SU-DHL-6 (cell line): ENCODE data around the gene PDE3B.

Experiments
- H2AFZ ChIP-seq: fragments of 200-600 bp; sonication (generic); 2 replicates; pipeline ENCODE4 v1.6.1; 2014; ENCODE audit warnings: low read depth, mild to moderate bottlenecking, moderate library complexity, mixed read lengths, antibody characterized with exemption, low read length; ENCODE audit not compliant: severe bottlenecking
- H3F3A ChIP-seq: fragments of 200-600 bp; shearing (Covaris generic); 2 replicates; pipeline ENCODE4 v1.6.0; 2016; ENCODE audit warnings: antibody characterized with exemption, mild to moderate bottlenecking; ENCODE audit not compliant: insufficient read depth
- H3K27ac ChIP-seq: fragments of 200-600 bp; sonication (generic); 2 replicates; pipeline ENCODE4 v1.5.1; 2016; ENCODE audit warnings: low read depth, mild to moderate bottlenecking, low read length, moderate library complexity, mixed read lengths
- H3K27me3 ChIP-seq: fragments of 200-600 bp; sonication (generic), shearing (Covaris generic); 2 replicates; pipeline ENCODE4 v1.6.0; 2014; ENCODE audit warnings: mild to moderate bottlenecking, low read length
- H3K36me3 ChIP-seq: fragments of 200-600 bp; sonication (generic); 2 replicates; pipeline ENCODE4 v1.6.1; 2014; ENCODE audit warnings: mild to moderate bottlenecking, low read length, mixed read lengths
- H3K4me2 ChIP-seq: fragments of 300-600, 200-600 bp; shearing (Covaris generic), sonication (generic); 2 replicates; pipeline ENCODE4 v1.6.0; 2014; ENCODE audit warnings: low read length, low read depth, mild to moderate bottlenecking; ENCODE audit not compliant: poor library complexity, severe bottlenecking
- H3K4me3 ChIP-seq: fragments of 200-600 bp; sonication (generic); 2 replicates; pipeline ENCODE4 v1.5.1; 2014; ENCODE audit warnings: antibody characterized with exemption, low read length, mild to moderate bottlenecking, mixed read lengths; ENCODE audit not compliant: insufficient read depth, poor library complexity, severe bottlenecking
- H3K79me2 ChIP-seq: fragments of 200-600 bp; sonication (generic); 2 replicates; pipeline ENCODE4 v1.6.1; 2014; ENCODE audit warnings: mild to moderate bottlenecking, low read length, moderate library complexity; ENCODE audit not compliant: insufficient read depth
- H3K9ac ChIP-seq: fragments of 200-600 bp; sonication (generic); 2 replicates; pipeline ENCODE4 v1.7.0; 2014; ENCODE audit warnings: mild to moderate bottlenecking, low read length
- H3K9me2 ChIP-seq: fragments of 200-600 bp; sonication (generic); replicated peaks from 2 replicates; pipeline ENCODE4 v1.6.1; 2014; ENCODE audit warnings: low read length; ENCODE audit not compliant: insufficient read depth
- H3K9me3 ChIP-seq: fragments of 200-600 bp; sonication (generic); 2 replicates; pipeline ENCODE4 v1.6.1; 2014; ENCODE audit warnings: low read length, mixed read lengths; ENCODE audit not compliant: insufficient read depth
- H4K20me1 ChIP-seq: fragments of 200-600 bp; sonication (generic); 2 replicates; pipeline ENCODE4 v1.6.1; 2014; ENCODE audit warnings: low read depth, mild to moderate bottlenecking, antibody characterized with exemption, low read length, moderate library complexity, mixed read lengths
- CTCF ChIP-seq: fragments of 200-600 bp; sonication (generic); IDR thresholded peaks from one replicate; pipeline ENCODE4 v1.5.1; 2017; ENCODE audit warnings: antibody characterized with exemption, mild to moderate bottlenecking, low read length, moderate library complexity; ENCODE audit not compliant: insufficient read depth, poor library complexity, severe bottlenecking
- EZH2phosphoT487 ChIP-seq: fragments of 200-600 bp; sonication (generic), shearing (Covaris generic); conservative IDR thresholded peaks from 2 replicates; pipeline ENCODE4 v1.6.1; 2018; ENCODE audit warnings: mild to moderate bottlenecking, antibody characterized with exemption, low read length, moderate library complexity, mixed read lengths

PDE3B gene

GRCh38 chr11:14819596-14819995, 176.0 kb downstream of the PDE3B start:
- no peaks in the 10 kb centered on the region for H3F3A ChIP-seq
- H4K20me1 ChIP-seq = no peaks in the 10 kb centered on the region
- H3K9me2 ChIP-seq = no peaks in the 10 kb centered on the region
- TF ChIP-seq EZH2phosphoT487 (no peak), CTCF (no peak)
- H3K27ac ChIP-seq = no peak overlapping the region
- H3K9me3 ChIP-seq = no peaks in the 10 kb centered on the region
- no peak overlapping the region for H3K4me3 ChIP-seq
- H3K27me3 ChIP-seq = no peaks in the 10 kb centered on the region
- no peak overlapping the region for H3K4me2 ChIP-seq
- no peak overlapping the region for H3K9ac ChIP-seq
- no peak overlapping the region for H2AFZ ChIP-seq
- no peaks in the 10 kb centered on the region for H3K36me3 ChIP-seq
- no peaks in the 10 kb centered on the region for H3K79me2 ChIP-seq

- Histone ChIP-seq H3K9ac (no peak overlapping the region), H3K9me3 (no peaks in the 10 kb centered on the region), H3K79me2 (no peaks in the 10 kb centered on the region), H3K36me3 (no peaks in the 10 kb centered on the region), H3F3A (no peaks in the 10 kb centered on the region), H3K9me2 (no peaks in the 10 kb centered on the region), H4K20me1 (no peaks in the 10 kb centered on the region), H3K4me2 (no peak overlapping the region), H3K27me3 (no peaks in the 10 kb centered on the region), H2AFZ (no peak overlapping the region), H3K27ac (no peak overlapping the region), H3K4me3 (no peak overlapping the region)
- TF ChIP-seq CTCF (no peak), EZH2phosphoT487 (no peak)
Observed at GRCh38 chr11:14821031-14821430, 177.4 kb downstream of the PDE3B start.

- Histone ChIP-seq H3K27me3 (no peaks in the 10 kb centered on the region), H3K9ac (no peak overlapping the region), H3K4me2 (no peak overlapping the region), H3K79me2 (no peaks in the 10 kb centered on the region), H3K9me2 (no peaks in the 10 kb centered on the region), H3F3A (no peaks in the 10 kb centered on the region), H3K4me3 (no peak overlapping the region), H4K20me1 (no peaks in the 10 kb centered on the region), H2AFZ (no peak overlapping the region), H3K36me3 (no peaks in the 10 kb centered on the region), H3K27ac (no peak overlapping the region), H3K9me3 (no peaks in the 10 kb centered on the region)
- TF ChIP-seq CTCF (no peak), EZH2phosphoT487 (no peak)
Observed at GRCh38 chr11:14826600-14826999, 183.0 kb downstream of the PDE3B start.
